CD4-positive, alpha-beta T cell (primary cell): ENCODE results near the gene FMN1. TPM values are rescaled to one million over a fixed set of nuclear protein-coding genes. Genes with fewer than 3 reads are reported as not detected.

Experiments used
- ATAC-seq: fragments of 200-7000 bp; cut with Tn5 transposase; one replicate; pipeline ENCODE4 v1.10.0; 2022; ENCODE audit warnings: mild to moderate bottlenecking; ENCODE audit not compliant: poor library complexity
- CTCF ChIA-PET: fragments of 350-600 bp; sonication (Branson Sonifier 250); formaldehyde crosslinking; loops from one replicate; lab custom pipeline; 2021; ENCODE audit warnings: antibody characterized with exemption, inconsistent platforms; lab: Charles Lee
- POLR2A ChIA-PET: fragments of 350-600 bp; sonication (Branson Sonifier 250); formaldehyde crosslinking; loops from one replicate; lab custom pipeline; 2021; ENCODE audit warnings: antibody characterized with exemption, inconsistent platforms; lab: Charles Lee
- DNase-seq, 14 experiments: peaks; one replicate each; pipeline ENCODE4 v3.0.0-alpha.2; 2013 to 2020; ENCODE audit warnings: mixed read lengths in 2 of 14
- H3K27ac ChIP-seq, 2 donors: one replicate each; pipeline versions ENCODE4 v1.5.1 to v1.7.0; 2013; ENCODE audit warnings: low read length in 2 of 2, low read depth in 1 of 2, mild to moderate bottlenecking in 1 of 2
- H3K27me3 ChIP-seq, 2 experiments: 1 replicate in 1 of 2; 2 replicates in 1 of 2; pipeline versions ENCODE4 v1.6.1 to v1.7.0; 2013; ENCODE audit warnings: low read length in 2 of 2, control low read depth in 1 of 2, mild to moderate bottlenecking in 1 of 2, moderate library complexity in 1 of 2; ENCODE audit not compliant: insufficient read depth in 2 of 2, control insufficient read depth in 1 of 2
- H3K36me3 ChIP-seq: one replicate; pipeline ENCODE4 v1.6.1; 2013; ENCODE audit warnings: low read length, control low read depth; ENCODE audit not compliant: insufficient read depth
- H3K4me1 ChIP-seq: one replicate; pipeline ENCODE4 v1.6.1; 2013; ENCODE audit warnings: low read length, control low read depth; ENCODE audit not compliant: insufficient read depth
- H3K4me3 ChIP-seq: one replicate; pipeline ENCODE4 v1.5.1; 2013; ENCODE audit warnings: mild to moderate bottlenecking, low read length, moderate library complexity
- H3K9me3 ChIP-seq, 2 experiments: 1 replicate in 1 of 2; 2 replicates in 1 of 2; pipeline versions ENCODE4 v1.6.1 to v1.7.0; 2013; ENCODE audit warnings: low read length in 2 of 2, mild to moderate bottlenecking in 2 of 2, control low read depth in 1 of 2, moderate library complexity in 1 of 2; ENCODE audit not compliant: control insufficient read depth in 1 of 2, insufficient read depth in 1 of 2
- H3K27ac Mint-ChIP-seq: one replicate; pipeline ENCODE4 v1.8.0; 2020; ENCODE audit warnings: mixed read lengths
- H3K27me3 Mint-ChIP-seq: one replicate; pipeline ENCODE4 v1.8.0; 2021; ENCODE audit warnings: mixed read lengths
- H3K36me3 Mint-ChIP-seq: one replicate; pipeline ENCODE4 v1.8.0; 2021; ENCODE audit warnings: low read depth, mixed read lengths
- H3K4me1 Mint-ChIP-seq: one replicate; pipeline ENCODE4 v1.8.0; 2021; ENCODE audit warnings: low read depth, mixed read lengths
- H3K4me3 Mint-ChIP-seq: one replicate; pipeline ENCODE4 v1.8.0; 2020; ENCODE audit warnings: mild to moderate bottlenecking, mixed read lengths
- H3K9me3 Mint-ChIP-seq: one replicate; pipeline ENCODE4 v1.8.0; 2020; ENCODE audit warnings: mixed read lengths
- CTCF ChIP-seq: fragments of 200-600 bp; IDR thresholded peaks from one replicate; pipeline ENCODE4 v1.8.0; 2022; ENCODE audit warnings: antibody characterized with exemption, mild to moderate bottlenecking
- intact Hi-C, 2 experiments: fragments of 100-400 bp; cut with DNase I in 1 of 2; cut with micrococcal nuclease in 1 of 2; formaldehyde crosslinking; loops; one replicate each; pipeline versions ENCODE4 v1.15.1 to v1.9.0; 2023 to 2025; cut with DNase I, micrococcal nuclease
- total RNA-seq, 174 experiments: library from RNA in 2 of 174; stranded (reverse) in 2 of 174; gene quantifications; one replicate each; pipeline ENCODE4 v1.2.3 and lab custom pipeline; 2021 to 2026

The FMN1 gene
- total RNA-seq, 2 experiments from 2014 or later, result 0.39 to 0.55 TPM

GRCh38 chr15:33148129-33148751 lies 46.3 kb downstream of the FMN1 start:
- no peak overlapping the region for H3K27ac ChIP-seq
- POLR2A ChIA-PET, result interaction anchor here (1.0 kb wide), 1 partner anchor 8 kb away, joined by 3 read pairs; no protein-coding TSS in a partner anchor
- no peaks in the 10 kb centered on the region for H3K36me3 ChIP-seq
- ATAC-seq, result peak; percentile 59
- H3K4me3 Mint-ChIP-seq, result no peak overlapping the region
- no peaks in the 10 kb centered on the region for H3K9me3 Mint-ChIP-seq
- peaks cover 6% of the 10 kb centered on the region for H3K4me1 ChIP-seq
- peaks cover 16% of the 10 kb centered on the region for H3K4me1 Mint-ChIP-seq
- peak in 2 of 14 experiments; percentile 24 to 38 for DNase-seq
- H3K36me3 Mint-ChIP-seq, result no peaks in the 10 kb centered on the region
- no peak overlapping the region for H3K27ac Mint-ChIP-seq
- intact Hi-C loops, result no loop called here
- no peaks in the 10 kb centered on the region for H3K9me3 ChIP-seq
- no peaks in the 10 kb centered on the region for H3K27me3 Mint-ChIP-seq
- H3K27me3 ChIP-seq, result no peaks in the 10 kb centered on the region
- peak overlapping the region; percentile 28 for H3K4me3 ChIP-seq
- CTCF ChIA-PET, result no interaction called here
- no peak for TF ChIP-seq CTCF

- no peak overlapping the region for H3K4me3 Mint-ChIP-seq
- Histone ChIP-seq H3K9me3 (no peaks in the 10 kb centered on the region), H3K4me3 (no peak overlapping the region), H3K27ac (no peak overlapping the region), H3K4me1 (peaks cover 6% of the 10 kb centered on the region), H3K27me3 (no peaks in the 10 kb centered on the region), H3K36me3 (no peaks in the 10 kb centered on the region)
- CTCF ChIA-PET, result no interaction called here
- intact Hi-C loops, result no loop called here
- TF ChIP-seq CTCF, result no peak
- no peak overlapping the region for H3K27ac Mint-ChIP-seq
- no peaks in the 10 kb centered on the region for H3K27me3 Mint-ChIP-seq
- H3K4me1 Mint-ChIP-seq, result peaks cover 16% of the 10 kb centered on the region
- no peaks in the 10 kb centered on the region for H3K9me3 Mint-ChIP-seq
- no peaks in the 10 kb centered on the region for H3K36me3 Mint-ChIP-seq
- no peak for ATAC-seq
- DNase-seq, result no peak
- POLR2A ChIA-PET, result no interaction called here
Measured at GRCh38 chr15:33146051-33146450, 48.5 kb downstream of the FMN1 start.

- Mint-ChIP-seq H3K27me3 (no peaks in the 10 kb centered on the region), H3K36me3 (no peaks in the 10 kb centered on the region), H3K27ac (no peak overlapping the region), H3K9me3 (no peaks in the 10 kb centered on the region), H3K4me1 (peaks cover 16% of the 10 kb centered on the region), H3K4me3 (no peak overlapping the region)
- peaks cover 6% of the 10 kb centered on the region for H3K4me1 ChIP-seq
- no peak for TF ChIP-seq CTCF
- H3K27ac ChIP-seq, result no peak overlapping the region
- no peaks in the 10 kb centered on the region for H3K36me3 ChIP-seq
- H3K9me3 ChIP-seq, result no peaks in the 10 kb centered on the region
- ChIA-PET POLR2A (no interaction called here), CTCF (no interaction called here)
- intact Hi-C loops, result no loop called here
- DNase-seq (no peak), ATAC-seq (no peak)
- no peak overlapping the region for H3K4me3 ChIP-seq
- no peaks in the 10 kb centered on the region for H3K27me3 ChIP-seq
Measured at GRCh38 chr15:33145447-33145846, 49.1 kb downstream of the FMN1 start.
